GM23338 (cell line): Measurements from ENCODE around the gene ABCB6. TPM values are rescaled to one million over a fixed set of nuclear protein-coding genes. Genes with fewer than 3 reads are reported as not detected.
"Not testable (repeated sequence)": the region's sequence is repeated elsewhere in the genome, so short reads cannot be mapped to it uniquely, and the experiment has no call there.

Experiments used
- ATAC-seq: fragments of 200-7000 bp; cut with Tn5 transposase; 3 replicates; pipeline ENCODE4 v1.9.1; 2020
- DNase-seq: peaks from one replicate; pipeline ENCODE4 v3.0.0-alpha.2; 2015; ENCODE audit warnings: low spot score
- H2AFZ ChIP-seq: fragments of 200-600 bp; sonication (generic); 2 replicates; pipeline ENCODE4 v1.8.0; 2016; ENCODE audit warnings: antibody characterized with exemption, mild to moderate bottlenecking, moderate library complexity
- H3F3A ChIP-seq: fragments of 200-600 bp; sonication (generic); replicated peaks from 2 replicates; pipeline ENCODE4 v1.8.0; 2017; ENCODE audit warnings: antibody characterized with exemption, mixed run types, low read depth
- H3K27ac ChIP-seq: fragments of 200-600 bp; sonication (generic); 2 replicates; pipeline ENCODE4 v1.6.1; 2016; ENCODE audit warnings: low read depth
- H3K27me3 ChIP-seq: fragments of 200-600 bp; sonication (generic); 2 replicates; pipeline ENCODE4 v1.8.0; 2016; ENCODE audit warnings: mild to moderate bottlenecking, mixed run types, moderate library complexity; ENCODE audit not compliant: insufficient read depth
- H3K36me3 ChIP-seq: fragments of 200-600 bp; sonication (generic); 2 replicates; pipeline ENCODE4 v1.8.0; 2016; ENCODE audit warnings: mild to moderate bottlenecking; ENCODE audit not compliant: insufficient read depth
- H3K4me1 ChIP-seq: fragments of 200-600 bp; sonication (generic); 2 replicates; pipeline ENCODE4 v1.8.0; 2016; ENCODE audit warnings: mild to moderate bottlenecking, moderate library complexity; ENCODE audit not compliant: insufficient read depth
- H3K4me2 ChIP-seq: fragments of 200-600 bp; sonication (generic); 2 replicates; pipeline ENCODE4 v1.7.1; 2017; ENCODE audit warnings: mixed run types
- H3K4me3 ChIP-seq: fragments of 200-600 bp; sonication (generic); 2 replicates; pipeline ENCODE4 v1.6.1; 2016; ENCODE audit warnings: mixed run types
- H3K79me2 ChIP-seq: fragments of 200-600 bp; sonication (generic); replicated peaks from 2 replicates; pipeline ENCODE4 v1.8.0; 2017; ENCODE audit warnings: mild to moderate bottlenecking; ENCODE audit not compliant: insufficient read depth
- H3K9me2 ChIP-seq: fragments of 200-600 bp; sonication (generic); 2 replicates; pipeline ENCODE4 v1.8.0; 2017; ENCODE audit not compliant: insufficient read depth
- H4K20me1 ChIP-seq: fragments of 200-600 bp; sonication (generic); replicated peaks from 2 replicates; pipeline ENCODE4 v1.8.0; 2017; ENCODE audit warnings: mild to moderate bottlenecking; ENCODE audit not compliant: insufficient read depth
- H3K27ac Mint-ChIP-seq: 2 replicates; pipeline ENCODE4 v1.8.0; 2020; ENCODE audit warnings: inconsistent platforms, mild to moderate bottlenecking, moderate library complexity, mixed read lengths
- H3K27me3 Mint-ChIP-seq: 3 replicates; pipeline ENCODE4 v1.8.0; 2022; ENCODE audit warnings: low read depth, mild to moderate bottlenecking, moderate library complexity, mixed read lengths, inconsistent platforms; ENCODE audit not compliant: insufficient read depth, poor library complexity
- H3K36me3 Mint-ChIP-seq: 3 replicates; pipeline ENCODE4 v1.8.0; 2021; ENCODE audit warnings: low read depth, mild to moderate bottlenecking, inconsistent platforms, moderate library complexity, mixed read lengths
- H3K4me1 Mint-ChIP-seq: 3 replicates; pipeline ENCODE4 v1.8.0; 2020; ENCODE audit warnings: mild to moderate bottlenecking, inconsistent platforms, mixed read lengths
- H3K4me3 Mint-ChIP-seq: 3 replicates; pipeline ENCODE4 v1.8.0; 2021; ENCODE audit warnings: moderate library complexity, mild to moderate bottlenecking, inconsistent platforms, mixed read lengths
- H3K9me3 Mint-ChIP-seq: 3 replicates; pipeline ENCODE4 v1.8.0; 2020; ENCODE audit warnings: moderate library complexity, mild to moderate bottlenecking, inconsistent platforms, mixed read lengths
- CREB1 ChIP-seq: fragments of 250-450 bp; sonication (Bioruptor Pico); IDR thresholded peaks from 2 replicates; pipeline ENCODE4 v1.5.0; 2020; ENCODE audit warnings: low read depth, mild to moderate bottlenecking, moderate library complexity
- EZH2phosphoT487 ChIP-seq: fragments of 200-600 bp; sonication (generic); IDR thresholded peaks from one replicate; pipeline ENCODE4 v1.8.1; 2018; ENCODE audit warnings: antibody characterized with exemption; ENCODE audit not compliant: unreplicated experiment
- JUNB ChIP-seq: IDR thresholded peaks from one replicate; pipeline ENCODE4 v1.6.1; 2016; ENCODE audit warnings: antibody characterized with exemption; ENCODE audit not compliant: unreplicated experiment
- NANOG ChIP-seq: IDR thresholded peaks from 2 replicates; pipeline ENCODE4 v1.6.1; 2016; ENCODE audit warnings: antibody characterized with exemption, borderline replicate concordance
- STAT1 ChIP-seq: IDR thresholded peaks from one replicate; pipeline ENCODE4 v1.6.1; 2016; ENCODE audit warnings: antibody characterized with exemption; ENCODE audit not compliant: unreplicated experiment
- ZNF331 ChIP-seq: fragments of 250-450 bp; sonication (Bioruptor Pico); IDR thresholded peaks from 2 replicates; pipeline ENCODE4 v1.5.0; 2020; ENCODE audit warnings: low read depth, mild to moderate bottlenecking, moderate library complexity
- polyA plus RNA-seq: library from polyadenylated mRNA; unstranded; fragments of >200 nt; fragmentation: Nextera tagmentation; extraction: Ambion mirVana; gene quantifications from 2 replicates; pipeline ENCODE4 v1.2.1, GENCODE V29; 2016
- total RNA-seq: library from RNA; depleted of rRNA; stranded (reverse); fragments of >200 nt; shearing (Covaris generic); gene quantifications from 2 replicates; pipeline ENCODE4 v1.2.3, GENCODE V29; 2014
- TF ChIP-seq, protein P1 (sequence below): IDR thresholded peaks from 2 replicates; pipeline ENCODE4 v1.6.1; 2016; ENCODE audit warnings: antibody characterized with exemption
- TF ChIP-seq, protein P2 (sequence below), 2 experiments: fragments of 200-600 bp in 1 of 2; sonication (generic) in 1 of 2; conservative IDR thresholded peaks; 2 replicates each; pipeline versions ENCODE4 v1.5.1 to v1.6.1; 2016 to 2017; ENCODE audit warnings: antibody characterized with exemption in 2 of 2, low read depth in 2 of 2, mild to moderate bottlenecking in 2 of 2, moderate library complexity in 1 of 2

The ABCB6 gene
- total and polyA plus RNA-seq, 2 experiments from 2014 or later, result 26.2 to 35.1 TPM

DNA sequence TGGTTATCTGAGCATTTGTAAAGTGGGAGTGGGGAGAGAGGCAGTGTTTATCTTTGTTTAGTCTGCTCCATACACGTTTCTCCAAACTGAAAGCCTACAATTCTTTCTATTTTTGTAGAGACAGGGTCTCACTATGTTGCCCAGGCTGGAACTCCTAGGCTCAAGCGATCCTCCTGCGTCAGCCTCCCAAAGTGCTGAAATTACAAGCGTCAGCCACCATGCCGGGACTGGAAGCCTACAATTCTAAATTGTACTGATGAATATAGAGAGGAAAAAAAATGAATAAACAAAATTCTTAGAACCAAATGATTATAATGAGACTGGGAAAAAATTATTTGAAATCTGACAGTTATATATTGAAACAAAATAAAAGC lies 13.6 kb downstream of the ABCB6 start:
- TF ChIP-seq, protein P1, sequence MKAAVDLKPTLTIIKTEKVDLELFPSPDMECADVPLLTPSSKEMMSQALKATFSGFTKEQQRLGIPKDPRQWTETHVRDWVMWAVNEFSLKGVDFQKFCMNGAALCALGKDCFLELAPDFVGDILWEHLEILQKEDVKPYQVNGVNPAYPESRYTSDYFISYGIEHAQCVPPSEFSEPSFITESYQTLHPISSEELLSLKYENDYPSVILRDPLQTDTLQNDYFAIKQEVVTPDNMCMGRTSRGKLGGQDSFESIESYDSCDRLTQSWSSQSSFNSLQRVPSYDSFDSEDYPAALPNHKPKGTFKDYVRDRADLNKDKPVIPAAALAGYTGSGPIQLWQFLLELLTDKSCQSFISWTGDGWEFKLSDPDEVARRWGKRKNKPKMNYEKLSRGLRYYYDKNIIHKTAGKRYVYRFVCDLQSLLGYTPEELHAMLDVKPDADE, result no peak
- TF ChIP-seq NANOG, result no peak
- TF ChIP-seq, protein P2, sequence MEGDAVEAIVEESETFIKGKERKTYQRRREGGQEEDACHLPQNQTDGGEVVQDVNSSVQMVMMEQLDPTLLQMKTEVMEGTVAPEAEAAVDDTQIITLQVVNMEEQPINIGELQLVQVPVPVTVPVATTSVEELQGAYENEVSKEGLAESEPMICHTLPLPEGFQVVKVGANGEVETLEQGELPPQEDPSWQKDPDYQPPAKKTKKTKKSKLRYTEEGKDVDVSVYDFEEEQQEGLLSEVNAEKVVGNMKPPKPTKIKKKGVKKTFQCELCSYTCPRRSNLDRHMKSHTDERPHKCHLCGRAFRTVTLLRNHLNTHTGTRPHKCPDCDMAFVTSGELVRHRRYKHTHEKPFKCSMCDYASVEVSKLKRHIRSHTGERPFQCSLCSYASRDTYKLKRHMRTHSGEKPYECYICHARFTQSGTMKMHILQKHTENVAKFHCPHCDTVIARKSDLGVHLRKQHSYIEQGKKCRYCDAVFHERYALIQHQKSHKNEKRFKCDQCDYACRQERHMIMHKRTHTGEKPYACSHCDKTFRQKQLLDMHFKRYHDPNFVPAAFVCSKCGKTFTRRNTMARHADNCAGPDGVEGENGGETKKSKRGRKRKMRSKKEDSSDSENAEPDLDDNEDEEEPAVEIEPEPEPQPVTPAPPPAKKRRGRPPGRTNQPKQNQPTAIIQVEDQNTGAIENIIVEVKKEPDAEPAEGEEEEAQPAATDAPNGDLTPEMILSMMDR (conservative IDR thresholded peaks at IDR 0.05; ENCODE audit: low read depth in 2 of 2), result no peak
- no peak for ATAC-seq
- Histone ChIP-seq H3K27me3 (no peaks in the 10 kb centered on the region), H2AFZ (no peak overlapping the region), H3K9me2 (no peaks in the 10 kb centered on the region), H3K79me2 (no peaks in the 10 kb centered on the region), H3K4me3 (no peak overlapping the region), H3K4me1 (peaks cover 15% of the 10 kb centered on the region), H3F3A (peaks cover 15% of the 10 kb centered on the region; the same call in 1 of the 2 replicates), H3K4me2 (no peak overlapping the region), H4K20me1 (no peaks in the 10 kb centered on the region; the same call in 1 of the 2 replicates), H3K27ac (no peak overlapping the region), H3K36me3 (no peaks in the 10 kb centered on the region; the same call in 1 of the 2 replicates)
- H3K4me1 Mint-ChIP-seq, result peaks cover 15% of the 10 kb centered on the region; the same call in 2 of the 3 replicates
- H3K27ac Mint-ChIP-seq, result no peak overlapping the region
- H3K9me3 Mint-ChIP-seq, result peaks cover 9% of the 10 kb centered on the region; the same call in 2 of the 3 replicates
- peaks cover 10% of the 10 kb centered on the region for H3K27me3 Mint-ChIP-seq
- H3K36me3 Mint-ChIP-seq, result peaks cover 16% of the 10 kb centered on the region; the same call in 2 of the 3 replicates
- no peak for DNase-seq
- H3K4me3 Mint-ChIP-seq, result peak overlapping the region; percentile 88; the same call in 1 of the 3 replicates

DNA sequence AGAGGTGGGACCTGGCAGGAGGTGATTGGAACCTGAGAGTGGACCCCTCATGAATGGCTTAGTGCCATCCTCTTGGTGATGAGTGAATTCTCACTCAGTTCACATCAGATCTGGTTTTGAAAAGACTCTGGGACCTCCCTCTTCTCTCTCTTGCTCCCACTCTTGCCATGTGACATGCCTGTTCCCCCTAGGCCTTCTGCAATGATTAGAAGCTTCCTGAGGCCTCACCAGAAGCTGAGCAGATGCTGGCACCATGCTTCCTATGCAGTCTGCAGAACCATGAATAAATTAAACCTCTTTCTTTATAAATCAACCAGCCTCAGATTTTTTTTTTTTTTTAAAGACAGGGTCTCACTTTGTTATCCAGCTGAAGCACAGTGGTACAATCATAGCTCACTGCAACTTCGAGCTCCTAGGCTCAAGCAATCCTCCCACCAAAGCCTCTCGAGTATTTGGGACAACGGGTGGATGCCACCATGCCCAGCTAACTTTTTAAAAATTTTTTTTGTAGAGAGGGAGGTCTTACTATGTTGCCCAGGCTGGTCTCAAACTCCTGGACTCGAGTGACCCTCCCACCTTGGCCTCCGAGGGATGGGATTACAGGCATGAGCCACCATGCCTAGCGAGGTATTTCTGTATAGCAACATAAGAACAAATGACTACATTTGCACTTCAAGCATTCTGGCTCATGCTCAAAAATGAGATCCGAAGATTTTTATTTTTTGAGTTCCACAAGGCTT lies 14.2 kb downstream of the ABCB6 start:
- no peaks in the 10 kb centered on the region; the same call in 1 of the 2 replicates for H4K20me1 ChIP-seq
- no peak overlapping the region for H3K27ac Mint-ChIP-seq
- peaks cover 11% of the 10 kb centered on the region; the same call in 2 of the 3 replicates for H3K36me3 Mint-ChIP-seq

DNA sequence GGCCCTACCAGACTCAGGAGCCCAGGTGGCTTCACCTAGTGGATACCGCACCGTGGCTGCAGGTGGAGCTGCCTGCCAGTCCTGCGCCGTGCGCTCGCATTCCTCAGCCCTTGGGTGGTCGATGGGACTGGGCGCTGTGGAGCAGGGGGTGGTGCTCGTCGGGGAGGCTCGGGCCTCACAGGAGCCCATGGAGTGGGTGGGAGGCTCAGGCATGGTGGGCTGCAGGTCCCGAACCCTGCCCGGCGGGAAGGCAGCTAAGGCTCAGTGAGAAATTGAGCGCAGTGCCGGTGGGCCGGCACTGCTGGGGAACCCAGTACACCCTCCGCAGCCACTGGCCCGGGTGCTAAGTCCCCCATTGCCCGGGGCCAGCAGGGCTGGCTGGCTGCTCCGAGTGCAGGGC lies 17.4 kb downstream of the ABCB6 start:
- H2AFZ ChIP-seq, H3K9me2 ChIP-seq, H3K27me3 ChIP-seq, DNase-seq, H3F3A ChIP-seq, H3K27ac ChIP-seq, ATAC-seq, H3K36me3 Mint-ChIP-seq, H3K4me2 ChIP-seq, H3K4me3 ChIP-seq, H3K79me2 ChIP-seq, H4K20me1 ChIP-seq, H3K36me3 ChIP-seq, H3K9me3 Mint-ChIP-seq, H3K4me3 Mint-ChIP-seq, H3K4me1 ChIP-seq, H3K27ac Mint-ChIP-seq: not testable (repeated sequence)
- peaks cover 10% of the 10 kb centered on the region; the same call in 2 of the 3 replicates for H3K4me1 Mint-ChIP-seq
- TF ChIP-seq, protein P2 (conservative IDR thresholded peaks at IDR 0.05; ENCODE audit: low read depth in 2 of 2), result 0 out of 4 replicates have a peak, but pooled peaks of 1 of the 2 experiments have one; percentile 8
- peaks cover 17% of the 10 kb centered on the region for H3K27me3 Mint-ChIP-seq

More for the DNA sequence above, 14.2 kb downstream of the ABCB6 start:
- Mint-ChIP-seq H3K4me3 (no peak overlapping the region), H3K4me1 (peaks cover 15% of the 10 kb centered on the region; the same call in 2 of the 3 replicates), H3K27me3 (peaks cover 10% of the 10 kb centered on the region), H3K9me3 (peaks cover 9% of the 10 kb centered on the region; the same call in 2 of the 3 replicates)
- H3K4me2 ChIP-seq, result no peak overlapping the region
- no peak for ATAC-seq
- no peak for TF ChIP-seq EZH2phosphoT487
- TF ChIP-seq CREB1 (CRISPR knock-in tag), result no peak
- TF ChIP-seq ZNF331 (CRISPR knock-in tag), result no peak
- no peak for TF ChIP-seq STAT1
- no peak for TF ChIP-seq NANOG
- no peak for TF ChIP-seq JUNB
- no peak overlapping the region for H3K27ac ChIP-seq
- no peaks in the 10 kb centered on the region for H3K9me2 ChIP-seq
- peaks cover 15% of the 10 kb centered on the region for H3K4me1 ChIP-seq
- no peaks in the 10 kb centered on the region for H3K79me2 ChIP-seq
- peaks cover 15% of the 10 kb centered on the region; the same call in 1 of the 2 replicates for H3F3A ChIP-seq
- no peaks in the 10 kb centered on the region for H3K27me3 ChIP-seq
- H3K36me3 ChIP-seq, result no peaks in the 10 kb centered on the region; the same call in 1 of the 2 replicates
- no peak for DNase-seq
- H2AFZ ChIP-seq, result no peak overlapping the region
- no peak overlapping the region for H3K4me3 ChIP-seq
